ENCODE results near the gene ANXA6.

ANXA6 gene

DNA sequence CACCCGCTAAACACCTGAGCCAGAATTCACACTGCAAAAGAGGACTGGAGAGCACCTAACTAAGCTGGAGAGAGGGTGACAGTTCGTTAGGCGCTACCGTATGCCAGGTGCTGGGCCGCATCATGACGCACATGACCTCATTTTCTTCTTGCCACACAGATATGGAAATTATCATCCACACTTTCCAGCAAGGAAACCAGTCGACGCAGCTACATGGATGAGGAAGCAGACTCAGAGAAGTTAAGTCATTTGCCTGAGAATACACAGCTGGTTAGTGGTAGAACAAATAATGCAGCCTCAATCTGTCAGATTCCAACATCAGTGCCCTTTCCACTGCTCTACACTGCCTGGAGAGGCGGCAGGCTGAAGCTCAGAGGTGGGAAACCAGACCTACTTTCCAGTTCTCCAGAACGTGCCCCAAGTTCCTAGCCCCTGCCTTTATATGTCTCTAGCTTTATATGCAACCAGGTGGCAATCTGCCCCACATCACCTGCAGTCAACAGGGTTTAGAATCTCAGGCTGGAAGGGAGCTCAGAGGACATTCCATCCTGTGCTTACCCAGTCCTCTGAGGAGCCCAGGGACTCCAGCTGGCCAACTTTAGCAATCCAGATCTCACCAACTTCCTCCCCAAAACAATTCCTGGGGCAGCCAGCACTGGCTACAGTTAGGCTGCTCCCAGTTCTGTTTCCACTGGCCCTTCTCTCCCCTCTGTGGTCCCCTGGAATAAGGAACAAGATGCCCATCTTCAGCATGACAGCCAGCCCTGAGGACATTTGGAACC, 85.5 kb downstream of the ANXA6 start:
- no peak; the same call in 2 of the 3 replicates for ATAC-seq
- no peak for TF ChIP-seq OSR1 (CRISPR knock-in tag; IDR thresholded peaks at IDR 0.05)
- no peak for TF ChIP-seq CSDC2 (CRISPR knock-in tag; IDR thresholded peaks at IDR 0.05)
- no peak for TF ChIP-seq ISL1 (CRISPR knock-in tag; IDR thresholded peaks at IDR 0.05)
- TF ChIP-seq RARB (CRISPR knock-in tag; IDR thresholded peaks at IDR 0.05) = no peak
- TF ChIP-seq, protein P1, sequence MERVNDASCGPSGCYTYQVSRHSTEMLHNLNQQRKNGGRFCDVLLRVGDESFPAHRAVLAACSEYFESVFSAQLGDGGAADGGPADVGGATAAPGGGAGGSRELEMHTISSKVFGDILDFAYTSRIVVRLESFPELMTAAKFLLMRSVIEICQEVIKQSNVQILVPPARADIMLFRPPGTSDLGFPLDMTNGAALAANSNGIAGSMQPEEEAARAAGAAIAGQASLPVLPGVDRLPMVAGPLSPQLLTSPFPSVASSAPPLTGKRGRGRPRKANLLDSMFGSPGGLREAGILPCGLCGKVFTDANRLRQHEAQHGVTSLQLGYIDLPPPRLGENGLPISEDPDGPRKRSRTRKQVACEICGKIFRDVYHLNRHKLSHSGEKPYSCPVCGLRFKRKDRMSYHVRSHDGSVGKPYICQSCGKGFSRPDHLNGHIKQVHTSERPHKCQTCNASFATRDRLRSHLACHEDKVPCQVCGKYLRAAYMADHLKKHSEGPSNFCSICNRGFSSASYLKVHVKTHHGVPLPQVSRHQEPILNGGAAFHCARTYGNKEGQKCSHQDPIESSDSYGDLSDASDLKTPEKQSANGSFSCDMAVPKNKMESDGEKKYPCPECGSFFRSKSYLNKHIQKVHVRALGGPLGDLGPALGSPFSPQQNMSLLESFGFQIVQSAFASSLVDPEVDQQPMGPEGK (CRISPR knock-in tag; IDR thresholded peaks at IDR 0.05; ENCODE audit: borderline replicate concordance) = no peak
- TF ChIP-seq, protein P2, sequence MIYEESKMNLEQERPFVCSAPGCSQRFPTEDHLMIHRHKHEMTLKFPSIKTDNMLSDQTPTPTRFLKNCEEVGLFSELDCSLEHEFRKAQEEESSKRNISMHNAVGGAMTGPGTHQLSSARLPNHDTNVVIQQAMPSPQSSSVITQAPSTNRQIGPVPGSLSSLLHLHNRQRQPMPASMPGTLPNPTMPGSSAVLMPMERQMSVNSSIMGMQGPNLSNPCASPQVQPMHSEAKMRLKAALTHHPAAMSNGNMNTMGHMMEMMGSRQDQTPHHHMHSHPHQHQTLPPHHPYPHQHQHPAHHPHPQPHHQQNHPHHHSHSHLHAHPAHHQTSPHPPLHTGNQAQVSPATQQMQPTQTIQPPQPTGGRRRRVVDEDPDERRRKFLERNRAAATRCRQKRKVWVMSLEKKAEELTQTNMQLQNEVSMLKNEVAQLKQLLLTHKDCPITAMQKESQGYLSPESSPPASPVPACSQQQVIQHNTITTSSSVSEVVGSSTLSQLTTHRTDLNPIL (CRISPR knock-in tag; IDR thresholded peaks at IDR 0.05; ENCODE audit: low read depth) = no peak
- TF ChIP-seq BACH2 (CRISPR knock-in tag; IDR thresholded peaks at IDR 0.05; ENCODE audit: borderline replicate concordance) = no peak
- no peak for TF ChIP-seq ZFP30 (CRISPR knock-in tag; IDR thresholded peaks at IDR 0.05)

DNA sequence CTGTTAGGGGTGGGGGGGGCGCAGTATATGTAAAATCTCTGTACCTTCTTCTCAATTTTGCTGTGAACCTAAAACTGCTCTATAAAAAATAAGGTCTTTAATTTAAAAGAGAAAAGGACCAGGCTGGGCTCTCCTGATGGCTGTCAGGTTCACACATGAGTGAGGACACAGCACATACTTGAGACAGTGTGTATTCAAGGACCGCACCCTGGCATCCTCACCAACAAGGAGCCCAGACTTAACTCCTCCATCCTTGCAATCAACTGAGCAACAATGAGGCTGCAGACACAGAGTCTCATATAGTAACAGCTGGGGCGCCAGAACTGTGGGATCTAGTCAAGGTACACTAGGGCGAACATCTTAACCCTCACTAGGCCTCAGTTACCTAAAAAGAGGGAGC, 86.6 kb downstream of the ANXA6 start:
- ATAC-seq = no peak
- TF ChIP-seq ZNF565 (CRISPR knock-in tag; conservative IDR thresholded peaks at IDR 0.05; ENCODE audit: low read depth) (no peak), ESRRG (CRISPR knock-in tag; IDR thresholded peaks at IDR 0.05) (no peak), GLIS3 (CRISPR knock-in tag; IDR thresholded peaks at IDR 0.05) (no peak), SNAI2 (CRISPR knock-in tag; IDR thresholded peaks at IDR 0.05) (no peak), ZFP30 (CRISPR knock-in tag; IDR thresholded peaks at IDR 0.05) (no peak), TOX (CRISPR knock-in tag; IDR thresholded peaks at IDR 0.05; ENCODE audit: borderline replicate concordance) (no peak), TCF4 (CRISPR knock-in tag; IDR thresholded peaks at IDR 0.05; ENCODE audit: borderline replicate concordance) (no peak), PPARA (CRISPR knock-in tag; IDR thresholded peaks at IDR 0.05; ENCODE audit: borderline replicate concordance) (no peak), ARNTL (CRISPR knock-in tag; IDR thresholded peaks at IDR 0.05; ENCODE audit: borderline replicate concordance, low read depth) (no peak)
- TF ChIP-seq, protein P3, sequence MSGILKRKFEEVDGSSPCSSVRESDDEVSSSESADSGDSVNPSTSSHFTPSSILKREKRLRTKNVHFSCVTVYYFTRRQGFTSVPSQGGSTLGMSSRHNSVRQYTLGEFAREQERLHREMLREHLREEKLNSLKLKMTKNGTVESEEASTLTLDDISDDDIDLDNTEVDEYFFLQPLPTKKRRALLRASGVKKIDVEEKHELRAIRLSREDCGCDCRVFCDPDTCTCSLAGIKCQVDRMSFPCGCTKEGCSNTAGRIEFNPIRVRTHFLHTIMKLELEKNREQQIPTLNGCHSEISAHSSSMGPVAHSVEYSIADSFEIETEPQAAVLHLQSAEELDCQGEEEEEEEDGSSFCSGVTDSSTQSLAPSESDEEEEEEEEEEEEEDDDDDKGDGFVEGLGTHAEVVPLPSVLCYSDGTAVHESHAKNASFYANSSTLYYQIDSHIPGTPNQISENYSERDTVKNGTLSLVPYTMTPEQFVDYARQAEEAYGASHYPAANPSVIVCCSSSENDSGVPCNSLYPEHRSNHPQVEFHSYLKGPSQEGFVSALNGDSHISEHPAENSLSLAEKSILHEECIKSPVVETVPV (CRISPR knock-in tag; IDR thresholded peaks at IDR 0.05) = no peak
- TF ChIP-seq, protein P1 (CRISPR knock-in tag; IDR thresholded peaks at IDR 0.05; ENCODE audit: borderline replicate concordance) = no peak

DNA sequence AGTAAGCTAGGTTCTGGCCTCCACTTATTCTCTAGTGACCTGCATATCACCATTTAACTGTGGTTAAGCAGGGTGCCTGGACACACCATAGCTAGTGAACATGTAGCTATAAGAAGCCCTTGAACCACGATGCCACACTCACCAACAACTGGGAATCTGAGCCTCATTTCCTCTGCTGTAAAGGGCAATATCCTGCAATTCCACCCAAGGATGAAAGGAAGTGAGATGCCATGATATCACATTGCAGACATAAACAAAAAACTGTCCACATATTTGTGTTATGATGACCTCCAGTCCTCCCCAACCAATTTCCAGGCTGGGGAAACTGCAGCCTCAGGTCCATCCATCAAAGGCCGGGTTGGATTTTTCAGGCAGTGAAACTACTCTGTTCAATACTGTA, 87.1 kb downstream of the ANXA6 start:
- peak; percentile 76 for ATAC-seq
- TF ChIP-seq RARB (CRISPR knock-in tag; IDR thresholded peaks at IDR 0.05) (no peak), OSR1 (CRISPR knock-in tag; IDR thresholded peaks at IDR 0.05) (no peak), TOX (CRISPR knock-in tag; IDR thresholded peaks at IDR 0.05; ENCODE audit: borderline replicate concordance) (no peak), ZNF565 (CRISPR knock-in tag; conservative IDR thresholded peaks at IDR 0.05; ENCODE audit: low read depth) (no peak), GLIS3 (CRISPR knock-in tag; IDR thresholded peaks at IDR 0.05) (no peak), ESRRG (CRISPR knock-in tag; IDR thresholded peaks at IDR 0.05) (no peak), ZC3H10 (CRISPR knock-in tag; IDR thresholded peaks at IDR 0.05) (no peak)
- TF ChIP-seq, protein P3 (CRISPR knock-in tag; IDR thresholded peaks at IDR 0.05) = no peak
- TF ChIP-seq, protein P4, sequence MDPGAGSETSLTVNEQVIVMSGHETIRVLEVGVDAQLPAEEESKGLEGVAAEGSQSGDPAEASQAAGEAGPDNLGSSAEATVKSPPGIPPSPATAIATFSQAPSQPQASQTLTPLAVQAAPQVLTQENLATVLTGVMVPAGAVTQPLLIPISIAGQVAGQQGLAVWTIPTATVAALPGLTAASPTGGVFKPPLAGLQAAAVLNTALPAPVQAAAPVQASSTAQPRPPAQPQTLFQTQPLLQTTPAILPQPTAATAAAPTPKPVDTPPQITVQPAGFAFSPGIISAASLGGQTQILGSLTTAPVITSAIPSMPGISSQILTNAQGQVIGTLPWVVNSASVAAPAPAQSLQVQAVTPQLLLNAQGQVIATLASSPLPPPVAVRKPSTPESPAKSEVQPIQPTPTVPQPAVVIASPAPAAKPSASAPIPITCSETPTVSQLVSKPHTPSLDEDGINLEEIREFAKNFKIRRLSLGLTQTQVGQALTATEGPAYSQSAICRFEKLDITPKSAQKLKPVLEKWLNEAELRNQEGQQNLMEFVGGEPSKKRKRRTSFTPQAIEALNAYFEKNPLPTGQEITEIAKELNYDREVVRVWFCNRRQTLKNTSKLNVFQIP (CRISPR knock-in tag; IDR thresholded peaks at IDR 0.05; ENCODE audit: borderline replicate concordance, low read depth) = no peak
- TF ChIP-seq, protein P2 (CRISPR knock-in tag; IDR thresholded peaks at IDR 0.05; ENCODE audit: low read depth) = no peak
- TF ChIP-seq, protein P5, sequence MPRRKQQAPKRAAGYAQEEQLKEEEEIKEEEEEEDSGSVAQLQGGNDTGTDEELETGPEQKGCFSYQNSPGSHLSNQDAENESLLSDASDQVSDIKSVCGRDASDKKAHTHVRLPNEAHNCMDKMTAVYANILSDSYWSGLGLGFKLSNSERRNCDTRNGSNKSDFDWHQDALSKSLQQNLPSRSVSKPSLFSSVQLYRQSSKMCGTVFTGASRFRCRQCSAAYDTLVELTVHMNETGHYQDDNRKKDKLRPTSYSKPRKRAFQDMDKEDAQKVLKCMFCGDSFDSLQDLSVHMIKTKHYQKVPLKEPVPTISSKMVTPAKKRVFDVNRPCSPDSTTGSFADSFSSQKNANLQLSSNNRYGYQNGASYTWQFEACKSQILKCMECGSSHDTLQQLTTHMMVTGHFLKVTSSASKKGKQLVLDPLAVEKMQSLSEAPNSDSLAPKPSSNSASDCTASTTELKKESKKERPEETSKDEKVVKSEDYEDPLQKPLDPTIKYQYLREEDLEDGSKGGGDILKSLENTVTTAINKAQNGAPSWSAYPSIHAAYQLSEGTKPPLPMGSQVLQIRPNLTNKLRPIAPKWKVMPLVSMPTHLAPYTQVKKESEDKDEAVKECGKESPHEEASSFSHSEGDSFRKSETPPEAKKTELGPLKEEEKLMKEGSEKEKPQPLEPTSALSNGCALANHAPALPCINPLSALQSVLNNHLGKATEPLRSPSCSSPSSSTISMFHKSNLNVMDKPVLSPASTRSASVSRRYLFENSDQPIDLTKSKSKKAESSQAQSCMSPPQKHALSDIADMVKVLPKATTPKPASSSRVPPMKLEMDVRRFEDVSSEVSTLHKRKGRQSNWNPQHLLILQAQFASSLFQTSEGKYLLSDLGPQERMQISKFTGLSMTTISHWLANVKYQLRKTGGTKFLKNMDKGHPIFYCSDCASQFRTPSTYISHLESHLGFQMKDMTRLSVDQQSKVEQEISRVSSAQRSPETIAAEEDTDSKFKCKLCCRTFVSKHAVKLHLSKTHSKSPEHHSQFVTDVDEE (CRISPR knock-in tag; IDR thresholded peaks at IDR 0.05) = no peak

All from SK-N-SH treated with all-trans-retinoic acid at 6 μM for 48 hours (cell line).